ENCODE measurements around the gene CARF.
"Not testable (repeated sequence)": the region's sequence is repeated elsewhere in the genome, so short reads cannot be mapped to it uniquely, and the experiment has no call there.

Gene CARF

GRCh38 chr2:202933958-202934357, 21.9 kb downstream of the CARF start:
- no peak for DNase-seq (ENCODE audit: low read depth in 3 of 3)

- no peak for DNase-seq (ENCODE audit: low read depth in 3 of 3)
Measured at GRCh38 chr2:202934456-202934855, 22.4 kb downstream of the CARF start.

GRCh38 chr2:202938960-202939359, 26.9 kb downstream of the CARF start:
- no peak for DNase-seq (ENCODE audit: low read depth in 3 of 3)

GRCh38 chr2:202941771-202942170, 29.7 kb downstream of the CARF start:
- no peak for DNase-seq (ENCODE audit: low read depth in 3 of 3)

- DNase-seq (ENCODE audit: low read depth in 3 of 3) = no peak
Measured at GRCh38 chr2:202944408-202944807, 32.3 kb downstream of the CARF start.

GRCh38 chr2:202944816-202945215, 32.7 kb downstream of the CARF start:
- DNase-seq (ENCODE audit: low read depth in 3 of 3) = no peak

GRCh38 chr2:202945497-202945896, 33.4 kb downstream of the CARF start:
- no peak for DNase-seq (ENCODE audit: low read depth in 3 of 3)

- DNase-seq (ENCODE audit: low read depth in 3 of 3) = not testable (repeated sequence)
Measured at GRCh38 chr2:202949333-202949732, 37.3 kb downstream of the CARF start.

- no peak for DNase-seq (ENCODE audit: low read depth in 3 of 3)
Measured at GRCh38 chr2:202950592-202950991, 38.5 kb downstream of the CARF start.

- no peak for DNase-seq (ENCODE audit: low read depth in 3 of 3)
Measured at GRCh38 chr2:202960524-202960923, 48.4 kb downstream of the CARF start.

GRCh38 chr2:202963712-202964111, 51.6 kb downstream of the CARF start:
- no peak for DNase-seq (ENCODE audit: low read depth in 3 of 3)

- DNase-seq (ENCODE audit: low read depth in 3 of 3) = peak in 2 of 3 experiments; percentile 2 to 3
Measured at GRCh38 chr2:202965810-202966460, 53.9 kb downstream of the CARF start.

GRCh38 chr2:202969404-202969803, 57.3 kb downstream of the CARF start:
- not testable (repeated sequence) for DNase-seq (ENCODE audit: low read depth in 3 of 3)

GRCh38 chr2:202976809-202977208, 64.7 kb downstream of the CARF start:
- DNase-seq (ENCODE audit: low read depth in 3 of 3) = no peak

- no peak for DNase-seq (ENCODE audit: low read depth in 3 of 3)
Measured at GRCh38 chr2:202982779-202983491, 70.9 kb downstream of the CARF start.

GRCh38 chr2:202989749-202990148, 77.7 kb downstream of the CARF start:
- DNase-seq (ENCODE audit: low read depth in 3 of 3) = no peak

GRCh38 chr2:202990501-202990900, 78.4 kb downstream of the CARF start:
- no peak for DNase-seq (ENCODE audit: low read depth in 3 of 3)

GRCh38 chr2:202997113-202997512, 85.0 kb downstream of the CARF start:
- not testable (repeated sequence) for DNase-seq (ENCODE audit: low read depth in 3 of 3)

GRCh38 chr2:203002054-203002821, 90.2 kb downstream of the CARF start:
- DNase-seq (ENCODE audit: low read depth in 3 of 3) = no peak

GRCh38 chr2:203003716-203004115, 91.6 kb downstream of the CARF start:
- DNase-seq (ENCODE audit: low read depth in 3 of 3) = no peak

GRCh38 chr2:203014456-203015199, 102.6 kb downstream of the CARF start, which contains the start of gene NBEAL1:
TSS of gene NBEAL1 (plus strand) at chr2:203014875. CDS start at chr2:203016385, 1,510 bp downstream.
- DNase-seq (ENCODE audit: low read depth in 3 of 3) = peak; percentile 88 to 96 (median 91)

- no peak for DNase-seq (ENCODE audit: low read depth in 3 of 3)
Measured at GRCh38 chr2:203016716-203017115, 104.6 kb downstream of the CARF start.

Data from stimulated activated CD4-positive, alpha-beta T cell treated with anti-CD3 and anti-CD28 coated beads, TNF-alpha, amount 100 ng/mL, for 24 hours (primary cell).